HG03575 (cell line): ENCODE data around the gene SPATA12.
A peak's percentile ranks its signal among the peaks of the same experiment; 100 is the strongest.

Source experiments
- ATAC-seq: cut with Tn5 transposase; IDR thresholded peaks from one replicate; pipeline ENCODE4 v1.9.1; 2021; ENCODE audit not compliant: unreplicated experiment, insufficient number of reproducible peaks, low FRiP score; ENCODE audit errors: extremely low read depth

Gene SPATA12

GRCh38 chr3:57048052-57048671 is 12.3 kb upstream of the SPATA12 start:
- no peak for ATAC-seq

DNA sequence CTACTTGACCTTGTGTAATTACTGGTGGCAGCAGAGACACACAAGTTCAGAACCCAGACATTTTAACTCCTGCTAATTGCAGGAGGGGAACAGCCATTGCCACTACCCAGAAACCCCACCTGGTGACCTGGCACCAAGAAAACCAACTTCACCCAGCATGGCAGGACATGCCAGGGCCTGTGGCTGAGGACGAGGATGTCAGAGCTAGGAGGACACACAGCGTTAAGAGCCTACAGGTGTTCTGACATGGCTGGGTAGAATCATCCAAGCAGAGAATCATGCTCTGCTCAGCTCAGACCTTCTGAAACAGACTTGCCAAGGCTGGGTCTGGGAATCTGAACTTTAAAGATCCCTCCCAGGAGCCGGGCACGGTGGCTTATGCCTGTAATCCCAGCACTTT is 11.7 kb upstream of the SPATA12 start:
- ATAC-seq: no peak

DNA sequence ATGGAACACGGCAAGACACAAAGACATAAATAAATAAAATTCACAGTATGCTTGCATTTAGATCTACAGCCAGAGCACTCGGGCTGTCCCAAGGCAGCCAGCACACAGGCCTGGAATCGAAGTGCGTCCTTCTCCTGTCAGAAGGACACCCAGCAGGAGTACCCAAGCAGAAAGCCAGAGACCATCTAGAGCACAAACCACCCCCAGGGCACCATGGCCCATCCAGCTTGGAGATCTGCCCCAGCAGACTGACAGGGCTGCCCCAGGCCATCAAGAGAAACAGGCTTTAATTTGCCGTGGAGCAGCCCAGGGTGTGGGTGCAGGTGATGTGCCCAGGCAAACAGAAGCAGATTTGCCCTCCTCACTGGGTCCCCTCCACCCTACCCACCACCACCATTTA is 7.8 kb upstream of the SPATA12 start:
- ATAC-seq: no peak

DNA sequence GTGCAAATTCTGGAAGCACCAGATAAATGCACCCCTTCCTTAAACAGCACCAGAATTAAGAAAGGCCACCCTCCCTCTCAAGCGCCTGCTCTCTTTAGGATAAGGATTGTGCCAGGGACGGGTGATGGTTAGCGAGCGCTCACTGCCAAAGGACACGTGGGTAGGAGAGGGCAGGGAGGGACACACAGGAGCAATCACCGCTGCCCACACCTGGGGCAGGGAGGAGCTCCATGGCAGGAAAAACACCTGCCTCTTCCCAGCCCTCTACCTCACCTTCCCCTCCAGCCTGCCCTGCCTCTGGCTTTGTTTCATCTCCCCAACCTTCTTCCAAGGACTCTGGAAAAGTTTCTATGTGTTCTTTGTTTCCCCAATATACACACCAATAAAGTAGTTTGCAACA is 7.3 kb upstream of the SPATA12 start:
- no peak for ATAC-seq

GRCh38 chr3:57057351-57057750 is 3.1 kb upstream of the SPATA12 start:
- ATAC-seq: no peak

- ATAC-seq: no peak
Measured at GRCh38 chr3:57059411-57059810, 1.1 kb upstream of the SPATA12 start.

GRCh38 chr3:57061556-57061955 is 1.1 kb downstream of the SPATA12 start:
- ATAC-seq: no peak

DNA sequence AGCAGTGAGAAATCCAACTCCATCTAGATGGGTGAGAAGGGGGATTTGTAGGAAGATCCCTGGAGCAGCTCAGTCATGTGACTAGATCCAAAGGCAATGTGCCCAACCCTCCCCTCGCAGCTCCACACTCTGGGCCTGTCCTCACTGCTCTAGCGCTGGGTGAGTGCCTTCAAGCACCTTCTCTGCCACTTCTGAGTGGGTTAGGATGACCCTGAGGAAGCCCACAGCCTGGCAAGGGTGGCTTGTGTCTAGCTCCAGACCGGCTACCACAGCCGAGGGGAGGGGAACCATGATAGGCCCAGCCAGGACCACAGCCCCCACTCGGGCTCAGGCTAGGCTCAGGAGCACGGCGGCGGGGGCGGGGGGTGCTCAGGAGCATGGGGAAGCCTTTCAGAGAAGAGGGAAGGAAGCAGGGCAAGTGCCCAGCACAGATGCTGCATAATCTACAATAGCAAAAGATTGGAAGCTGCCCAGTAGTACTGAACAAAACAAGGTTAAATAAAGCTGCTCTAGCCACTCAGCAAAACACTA is 1.7 kb downstream of the SPATA12 start:
- no peak for ATAC-seq

GRCh38 chr3:57063032-57063431 is 2.6 kb downstream of the SPATA12 start:
- ATAC-seq: no peak

GRCh38 chr3:57064001-57064400 is 3.5 kb downstream of the SPATA12 start:
- no peak for ATAC-seq

DNA sequence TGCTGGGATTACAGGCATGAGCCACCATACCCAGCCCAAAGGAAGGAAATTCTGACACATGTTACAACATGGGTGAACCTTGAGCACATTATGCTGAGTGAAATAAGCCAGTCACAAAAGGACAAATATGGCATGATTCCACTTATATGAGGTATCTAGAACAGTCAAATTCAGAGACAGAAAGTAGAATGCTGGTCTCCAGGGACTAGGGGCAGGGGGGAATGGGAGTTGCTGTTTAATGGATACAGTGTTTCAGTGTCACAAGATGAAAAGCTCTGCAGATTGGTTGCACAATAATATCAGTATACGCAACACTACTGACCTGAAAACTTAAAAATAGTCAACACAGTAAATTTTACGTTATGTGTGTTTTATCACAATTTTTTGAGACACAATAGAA is 4.1 kb downstream of the SPATA12 start:
- ATAC-seq: no peak

DNA sequence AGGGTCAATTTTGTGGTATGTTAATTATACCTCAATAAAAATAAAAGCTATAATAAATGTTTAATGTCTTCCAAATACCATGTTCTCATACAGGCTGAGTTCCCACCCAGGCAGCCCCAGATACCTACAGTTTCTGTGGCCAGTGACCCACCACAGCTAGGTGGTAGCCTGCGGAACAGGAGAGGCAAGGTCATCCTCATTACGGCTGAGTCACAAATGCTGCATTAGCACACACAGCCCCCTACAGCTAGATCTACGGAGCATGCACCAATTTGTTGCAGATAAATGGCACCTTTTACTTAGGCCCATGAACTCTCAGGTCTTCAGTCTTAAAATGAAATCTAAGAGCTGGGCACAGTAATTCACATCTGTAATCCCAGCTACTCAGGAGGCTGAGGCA is 5.1 kb downstream of the SPATA12 start:
- ATAC-seq: no peak

DNA sequence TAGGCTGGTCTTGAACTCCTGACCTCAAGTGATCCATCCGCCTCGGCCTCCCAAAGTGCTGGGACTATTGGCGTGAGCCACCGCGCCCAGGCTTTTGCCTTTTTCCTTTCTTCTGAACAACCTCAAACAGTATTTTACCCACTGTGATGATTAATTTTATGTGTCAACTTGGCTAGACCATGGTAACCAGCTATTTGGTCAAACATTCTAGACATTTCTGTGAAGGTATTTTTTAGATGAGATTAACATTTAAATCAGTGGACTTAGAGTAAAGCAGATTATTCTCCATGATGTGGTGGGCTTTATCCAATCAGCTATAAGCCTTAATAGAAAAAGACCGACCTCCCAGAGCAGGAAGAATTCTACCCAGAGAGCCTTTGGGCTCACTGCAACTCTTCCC is 6.0 kb downstream of the SPATA12 start:
- no peak for ATAC-seq

DNA sequence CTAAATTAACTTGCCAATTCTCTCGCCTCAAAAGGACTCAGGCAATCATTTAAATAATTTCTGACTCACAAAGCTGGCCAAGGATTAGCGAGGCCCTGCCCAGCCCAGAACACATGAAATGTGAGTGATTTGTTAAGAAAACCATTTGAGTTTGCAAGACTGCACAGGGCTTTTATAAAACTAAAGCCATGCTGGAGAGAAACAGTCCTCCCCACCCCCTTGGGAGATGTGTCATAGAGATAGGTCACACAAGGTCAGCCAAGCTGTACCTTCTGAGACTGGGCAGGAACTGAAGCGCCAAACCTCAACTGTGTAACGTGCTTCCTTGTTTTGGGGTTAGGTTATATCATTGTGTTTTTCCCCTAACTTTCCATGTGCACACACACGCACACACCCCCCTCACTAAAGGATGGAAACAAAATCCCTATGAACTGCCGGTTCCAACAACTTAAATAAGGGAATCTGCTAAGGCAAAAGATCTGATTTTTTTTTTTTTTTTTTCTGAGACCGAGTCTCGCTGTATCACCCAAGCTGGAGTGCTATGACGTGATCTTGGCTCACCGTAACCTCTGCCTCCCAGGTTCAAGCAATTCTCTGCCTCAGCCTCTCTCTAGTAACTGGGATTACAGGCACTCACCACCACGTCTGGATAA is 8.1 kb downstream of the SPATA12 start:
- ATAC-seq: peak; percentile 98

DNA sequence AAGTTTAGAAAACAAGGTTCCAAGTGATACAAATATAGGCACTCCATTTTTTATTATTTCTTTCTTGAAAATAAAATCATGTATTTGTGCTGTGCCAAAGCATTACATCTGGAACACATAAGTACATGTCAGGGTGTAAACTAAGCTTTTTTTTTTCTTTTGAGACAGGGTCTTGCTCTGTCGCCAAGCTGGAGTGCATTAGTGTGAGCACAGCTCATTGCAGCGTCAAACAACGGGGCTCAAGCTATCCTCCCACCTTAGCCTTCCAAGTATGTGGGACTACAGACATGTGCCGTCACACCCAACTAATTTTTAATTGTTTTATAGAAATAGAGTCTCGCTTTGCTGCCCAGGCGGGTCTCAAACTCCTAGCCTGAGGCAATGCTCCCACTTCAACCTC is 9.0 kb downstream of the SPATA12 start:
- no peak for ATAC-seq

GRCh38 chr3:57073628-57074027 is 13.2 kb downstream of the SPATA12 start:
- ATAC-seq: no peak

- ATAC-seq: no peak
Measured at GRCh38 chr3:57074135-57074534, 13.7 kb downstream of the SPATA12 start.

- no peak for ATAC-seq
Measured at GRCh38 chr3:57076422-57076951, 16.0 kb downstream of the SPATA12 start.

- ATAC-seq: no peak
Measured at GRCh38 chr3:57077630-57078343, 17.3 kb downstream of the SPATA12 start.

GRCh38 chr3:57078344-57078634 is 17.8 kb downstream of the SPATA12 start:
- no peak for ATAC-seq
